ENCODE measurements around the gene LRTM1.

The LRTM1 gene

DNA sequence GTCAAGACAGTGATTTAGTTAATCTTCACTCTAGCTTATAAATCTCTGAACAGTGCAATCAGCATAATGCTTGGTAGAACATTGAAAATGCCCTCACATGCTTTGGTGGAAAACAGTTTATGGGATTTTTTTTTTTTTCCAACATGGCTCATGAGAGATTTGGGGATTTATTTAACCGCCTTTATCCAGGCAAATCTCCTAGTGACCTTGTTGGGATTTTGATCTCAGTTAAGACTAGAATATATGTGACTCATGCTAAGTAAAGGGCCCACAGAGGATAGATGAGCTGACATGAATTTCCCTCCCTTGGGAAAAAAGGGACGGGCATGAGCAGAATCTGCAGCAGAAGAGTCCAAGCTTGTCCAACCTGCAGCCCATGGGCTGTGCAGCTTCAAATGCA is 18.7 kb downstream of the LRTM1 start:
- TF ChIP-seq CTCF (IDR thresholded peaks at IDR 0.05; ENCODE audit: borderline replicate concordance, insufficient read depth, low read depth, low read length): no peak
- H3K4me3 ChIP-seq (ENCODE audit: low read depth, low read length): no peak overlapping the region

GRCh38 chr3:54906763-54907162 is 21.1 kb downstream of the LRTM1 start:
- H3K4me3 ChIP-seq (ENCODE audit: low read depth, low read length): no peak overlapping the region
- no peak for TF ChIP-seq CTCF (IDR thresholded peaks at IDR 0.05; ENCODE audit: borderline replicate concordance, insufficient read depth, low read depth, low read length)

DNA sequence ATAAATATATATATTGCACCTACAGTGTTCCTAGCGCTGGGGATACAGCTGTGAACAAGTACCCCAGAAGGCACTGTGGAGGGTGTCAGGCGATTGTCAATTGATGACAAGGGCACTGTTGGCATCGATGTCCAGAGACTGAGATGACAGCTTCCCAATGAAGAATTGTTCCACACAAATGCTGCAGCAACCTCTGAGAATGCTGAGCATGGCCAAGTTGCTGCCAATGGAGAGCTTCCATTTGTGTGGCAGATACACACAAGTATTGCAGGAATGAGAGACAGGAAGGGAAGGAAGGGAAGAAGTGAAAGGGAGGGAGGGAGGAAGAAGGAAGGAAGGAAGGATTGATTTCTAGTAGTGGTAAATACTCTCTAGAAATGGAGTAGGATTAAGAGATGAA is 21.9 kb downstream of the LRTM1 start:
- H3K4me3 ChIP-seq (ENCODE audit: low read depth, low read length): no peak overlapping the region
- TF ChIP-seq CTCF (IDR thresholded peaks at IDR 0.05; ENCODE audit: borderline replicate concordance, insufficient read depth, low read depth, low read length): no peak

- TF ChIP-seq CTCF (IDR thresholded peaks at IDR 0.05; ENCODE audit: borderline replicate concordance, insufficient read depth, low read depth, low read length): no peak
- no peak overlapping the region for H3K4me3 ChIP-seq (ENCODE audit: low read depth, low read length)
Measured at GRCh38 chr3:54905261-54905888, 22.5 kb downstream of the LRTM1 start.

- TF ChIP-seq CTCF (IDR thresholded peaks at IDR 0.05; ENCODE audit: borderline replicate concordance, insufficient read depth, low read depth, low read length): no peak
- H3K4me3 ChIP-seq (ENCODE audit: low read depth, low read length): no peak overlapping the region
Measured at GRCh38 chr3:54901906-54902685, 25.8 kb downstream of the LRTM1 start.

- TF ChIP-seq CTCF (IDR thresholded peaks at IDR 0.05; ENCODE audit: borderline replicate concordance, insufficient read depth, low read depth, low read length): no peak
- no peak overlapping the region for H3K4me3 ChIP-seq (ENCODE audit: low read depth, low read length)
Measured at GRCh38 chr3:54900838-54901591, 26.8 kb downstream of the LRTM1 start.

All from GM12875 (cell line).